ENCODE measurements around the gene AMER2. TPM values are rescaled to one million over a fixed set of nuclear protein-coding genes. Genes with fewer than 3 reads are reported as not detected.
A peak's percentile ranks its signal among the peaks of the same experiment; 100 is the strongest.

Gene AMER2
- polyA plus RNA-seq, 1 donor from 2014 or later, result 33.2 TPM

DNA sequence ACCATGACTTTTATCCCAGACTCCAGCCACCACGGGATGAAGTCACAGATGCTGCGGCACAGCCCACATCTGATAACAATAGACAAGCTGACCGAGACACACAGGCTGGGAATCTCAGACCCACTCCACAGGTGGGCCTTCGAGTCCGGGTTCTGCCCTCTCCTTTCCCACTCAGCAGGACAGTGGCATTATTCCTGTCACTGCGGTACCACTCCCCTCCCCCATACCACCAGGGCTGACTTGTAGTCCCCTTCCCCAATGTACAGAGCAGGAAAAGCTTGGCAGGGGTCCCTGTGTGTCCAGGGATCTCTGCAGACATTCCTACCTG, 179 bp upstream of the AMER2 start:
- H3K79me2 ChIP-seq (replicated peaks; ENCODE audit: insufficient read depth, low read length), result peaks cover 40% of the 10 kb centered on the region
- peak overlapping the region; percentile 70 for H3K4me2 ChIP-seq (ENCODE audit: low read length)
- H3K9me3 ChIP-seq (ENCODE audit: low read length), result no peaks in the 10 kb centered on the region
- H3K36me3 ChIP-seq (ENCODE audit: insufficient read depth, low read length), result peaks cover 9% of the 10 kb centered on the region
- peak overlapping the region; percentile 96 for H3K9ac ChIP-seq (ENCODE audit: low read length)
- H3K9me2 ChIP-seq (ENCODE audit: insufficient read depth, low read length), result no peaks in the 10 kb centered on the region
- H3K4me3 ChIP-seq (ENCODE audit: low read length), result peak overlapping the region; percentile 72
- TF ChIP-seq MXI1 (conservative IDR thresholded peaks at IDR 0.05; ENCODE audit: poor library complexity, severe bottlenecking) (no peak), SMC3 (conservative IDR thresholded peaks at IDR 0.05; ENCODE audit: poor library complexity) (no peak)
- peaks cover 7% of the 10 kb centered on the region for H3F3A ChIP-seq (ENCODE audit: insufficient read depth, low read length, poor library complexity, severe bottlenecking)
- H3K27me3 ChIP-seq (ENCODE audit: insufficient read depth, low read depth, low read length), result no peaks in the 10 kb centered on the region
- peak overlapping the region; percentile 96 for H2AFZ ChIP-seq (ENCODE audit: low read depth, low read length)
- no peaks in the 10 kb centered on the region for H4K20me1 ChIP-seq (ENCODE audit: insufficient read depth)
- peak overlapping the region; percentile 98 for H3K27ac ChIP-seq (ENCODE audit: low read length)

DNA sequence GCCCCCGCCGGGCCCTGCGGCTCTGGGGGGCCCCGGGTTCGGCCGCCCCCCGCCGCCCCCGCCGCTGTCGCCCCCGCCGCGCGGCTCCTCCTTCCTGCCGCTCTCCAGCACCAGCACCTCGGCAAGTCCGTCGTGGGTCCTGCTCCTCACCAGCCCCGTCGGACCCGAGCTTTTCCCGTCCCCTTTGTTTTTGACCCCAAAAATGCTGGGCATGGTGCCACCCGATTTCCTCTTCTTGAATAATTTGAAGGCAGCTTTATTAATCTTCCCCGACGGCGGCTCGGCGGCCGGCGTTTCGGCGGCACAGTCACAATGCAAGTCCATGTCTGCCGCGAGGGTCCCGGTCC, 945 bp downstream of the AMER2 start:
- Histone ChIP-seq H3F3A (ENCODE audit: insufficient read depth, low read length, poor library complexity, severe bottlenecking) (peaks cover 7% of the 10 kb centered on the region), H3K4me3 (ENCODE audit: low read length) (peak overlapping the region; percentile 72), H3K9ac (ENCODE audit: low read length) (peak overlapping the region; percentile 96), H3K36me3 (ENCODE audit: insufficient read depth, low read length) (peaks cover 9% of the 10 kb centered on the region), H3K27me3 (ENCODE audit: insufficient read depth, low read depth, low read length) (no peaks in the 10 kb centered on the region), H2AFZ (ENCODE audit: low read depth, low read length) (peak overlapping the region; percentile 96), H3K4me2 (ENCODE audit: low read length) (no peak overlapping the region), H3K79me2 (replicated peaks; ENCODE audit: insufficient read depth, low read length) (peaks cover 51% of the 10 kb centered on the region), H3K27ac (ENCODE audit: low read length) (peak overlapping the region; percentile 98), H4K20me1 (ENCODE audit: insufficient read depth) (no peaks in the 10 kb centered on the region), H3K9me2 (ENCODE audit: insufficient read depth, low read length) (no peaks in the 10 kb centered on the region), H3K9me3 (ENCODE audit: low read length) (no peaks in the 10 kb centered on the region)
- no peak for TF ChIP-seq POLR2AphosphoS5 (IDR thresholded peaks at IDR 0.05)
- no peak for TF ChIP-seq TAF1 (IDR thresholded peaks at IDR 0.05; ENCODE audit: low read depth)
- no peak for TF ChIP-seq EP300 (conservative IDR thresholded peaks at IDR 0.05; ENCODE audit: poor library complexity, severe bottlenecking)
- TF ChIP-seq, protein P1, sequence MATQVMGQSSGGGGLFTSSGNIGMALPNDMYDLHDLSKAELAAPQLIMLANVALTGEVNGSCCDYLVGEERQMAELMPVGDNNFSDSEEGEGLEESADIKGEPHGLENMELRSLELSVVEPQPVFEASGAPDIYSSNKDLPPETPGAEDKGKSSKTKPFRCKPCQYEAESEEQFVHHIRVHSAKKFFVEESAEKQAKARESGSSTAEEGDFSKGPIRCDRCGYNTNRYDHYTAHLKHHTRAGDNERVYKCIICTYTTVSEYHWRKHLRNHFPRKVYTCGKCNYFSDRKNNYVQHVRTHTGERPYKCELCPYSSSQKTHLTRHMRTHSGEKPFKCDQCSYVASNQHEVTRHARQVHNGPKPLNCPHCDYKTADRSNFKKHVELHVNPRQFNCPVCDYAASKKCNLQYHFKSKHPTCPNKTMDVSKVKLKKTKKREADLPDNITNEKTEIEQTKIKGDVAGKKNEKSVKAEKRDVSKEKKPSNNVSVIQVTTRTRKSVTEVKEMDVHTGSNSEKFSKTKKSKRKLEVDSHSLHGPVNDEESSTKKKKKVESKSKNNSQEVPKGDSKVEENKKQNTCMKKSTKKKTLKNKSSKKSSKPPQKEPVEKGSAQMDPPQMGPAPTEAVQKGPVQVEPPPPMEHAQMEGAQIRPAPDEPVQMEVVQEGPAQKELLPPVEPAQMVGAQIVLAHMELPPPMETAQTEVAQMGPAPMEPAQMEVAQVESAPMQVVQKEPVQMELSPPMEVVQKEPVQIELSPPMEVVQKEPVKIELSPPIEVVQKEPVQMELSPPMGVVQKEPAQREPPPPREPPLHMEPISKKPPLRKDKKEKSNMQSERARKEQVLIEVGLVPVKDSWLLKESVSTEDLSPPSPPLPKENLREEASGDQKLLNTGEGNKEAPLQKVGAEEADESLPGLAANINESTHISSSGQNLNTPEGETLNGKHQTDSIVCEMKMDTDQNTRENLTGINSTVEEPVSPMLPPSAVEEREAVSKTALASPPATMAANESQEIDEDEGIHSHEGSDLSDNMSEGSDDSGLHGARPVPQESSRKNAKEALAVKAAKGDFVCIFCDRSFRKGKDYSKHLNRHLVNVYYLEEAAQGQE (IDR thresholded peaks at IDR 0.05; ENCODE audit: borderline replicate concordance), result no peak
- TF ChIP-seq RAD21 (conservative IDR thresholded peaks at IDR 0.05), result no peak

DNA sequence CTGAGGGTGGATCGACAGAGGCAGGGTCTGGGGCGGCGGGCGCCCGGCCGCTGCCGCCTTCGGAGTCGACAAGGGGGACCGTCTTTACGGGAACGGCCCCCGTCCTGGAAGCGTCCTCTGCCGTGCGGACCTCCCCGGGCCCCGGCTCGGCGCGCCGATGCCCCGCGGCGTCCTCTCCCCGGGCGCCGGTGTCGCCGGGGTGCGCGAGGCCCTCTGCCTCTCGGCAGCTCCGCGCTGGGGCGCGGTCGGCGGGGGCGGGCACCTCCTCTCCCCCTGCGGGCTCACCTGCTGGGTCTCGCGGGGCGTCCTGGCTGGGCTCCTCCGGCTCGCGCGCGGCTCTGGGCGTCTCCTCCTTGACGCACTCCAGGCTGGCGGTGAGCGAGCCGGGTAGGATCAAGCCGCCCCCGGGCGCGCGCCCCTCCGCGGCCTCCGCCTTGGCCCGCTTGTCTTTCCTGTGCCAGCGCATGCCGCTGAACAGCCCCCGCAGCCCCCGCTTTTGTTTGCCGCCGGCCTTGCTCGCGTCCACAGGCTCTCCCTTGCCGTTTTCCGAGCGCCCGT, 1.5 kb downstream of the AMER2 start:
- Histone ChIP-seq H3F3A (ENCODE audit: insufficient read depth, low read length, poor library complexity, severe bottlenecking) (peaks cover 7% of the 10 kb centered on the region), H3K36me3 (ENCODE audit: insufficient read depth, low read length) (peaks cover 9% of the 10 kb centered on the region), H3K9ac (ENCODE audit: low read length) (peak overlapping the region; percentile 96), H3K4me2 (ENCODE audit: low read length) (peak overlapping the region; percentile 88), H3K9me2 (ENCODE audit: insufficient read depth, low read length) (no peaks in the 10 kb centered on the region), H4K20me1 (ENCODE audit: insufficient read depth) (no peaks in the 10 kb centered on the region), H3K27me3 (ENCODE audit: insufficient read depth, low read depth, low read length) (no peaks in the 10 kb centered on the region), H3K4me3 (ENCODE audit: low read length) (peak overlapping the region; percentile 72), H3K9me3 (ENCODE audit: low read length) (no peaks in the 10 kb centered on the region), H3K27ac (ENCODE audit: low read length) (peak overlapping the region; percentile 98), H3K79me2 (replicated peaks; ENCODE audit: insufficient read depth, low read length) (peaks cover 56% of the 10 kb centered on the region), H2AFZ (ENCODE audit: low read depth, low read length) (peak overlapping the region; percentile 28)
- no peak for TF ChIP-seq RAD21 (conservative IDR thresholded peaks at IDR 0.05)
- no peak for TF ChIP-seq MXI1 (conservative IDR thresholded peaks at IDR 0.05; ENCODE audit: poor library complexity, severe bottlenecking)
- no peak for TF ChIP-seq EP300 (conservative IDR thresholded peaks at IDR 0.05; ENCODE audit: poor library complexity, severe bottlenecking)
- TF ChIP-seq TAF1 (IDR thresholded peaks at IDR 0.05; ENCODE audit: low read depth), result no peak
- TF ChIP-seq EZH2 (IDR thresholded peaks at IDR 0.05; ENCODE audit: borderline replicate concordance, insufficient read depth, low read length, poor library complexity, severe bottlenecking), result no peak
- no peak for TF ChIP-seq POLR2AphosphoS5 (IDR thresholded peaks at IDR 0.05)
- TF ChIP-seq SMC3 (conservative IDR thresholded peaks at IDR 0.05; ENCODE audit: poor library complexity), result no peak
- TF ChIP-seq, protein P2, sequence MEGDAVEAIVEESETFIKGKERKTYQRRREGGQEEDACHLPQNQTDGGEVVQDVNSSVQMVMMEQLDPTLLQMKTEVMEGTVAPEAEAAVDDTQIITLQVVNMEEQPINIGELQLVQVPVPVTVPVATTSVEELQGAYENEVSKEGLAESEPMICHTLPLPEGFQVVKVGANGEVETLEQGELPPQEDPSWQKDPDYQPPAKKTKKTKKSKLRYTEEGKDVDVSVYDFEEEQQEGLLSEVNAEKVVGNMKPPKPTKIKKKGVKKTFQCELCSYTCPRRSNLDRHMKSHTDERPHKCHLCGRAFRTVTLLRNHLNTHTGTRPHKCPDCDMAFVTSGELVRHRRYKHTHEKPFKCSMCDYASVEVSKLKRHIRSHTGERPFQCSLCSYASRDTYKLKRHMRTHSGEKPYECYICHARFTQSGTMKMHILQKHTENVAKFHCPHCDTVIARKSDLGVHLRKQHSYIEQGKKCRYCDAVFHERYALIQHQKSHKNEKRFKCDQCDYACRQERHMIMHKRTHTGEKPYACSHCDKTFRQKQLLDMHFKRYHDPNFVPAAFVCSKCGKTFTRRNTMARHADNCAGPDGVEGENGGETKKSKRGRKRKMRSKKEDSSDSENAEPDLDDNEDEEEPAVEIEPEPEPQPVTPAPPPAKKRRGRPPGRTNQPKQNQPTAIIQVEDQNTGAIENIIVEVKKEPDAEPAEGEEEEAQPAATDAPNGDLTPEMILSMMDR (IDR thresholded peaks at IDR 0.05; ENCODE audit: poor library complexity, severe bottlenecking), result no peak
- TF ChIP-seq, protein P1 (IDR thresholded peaks at IDR 0.05; ENCODE audit: borderline replicate concordance), result no peak

All from neural cell (in vitro differentiated cells).